Trophoblast cell (in vitro differentiated cells and primary cell): ENCODE data around the gene ALG11.

Source experiments
- DNase-seq, 2 donors: peaks; one replicate each; pipeline ENCODE4 v3.0.0-alpha.2; 2016
- H2AFZ ChIP-seq: 2 replicates; pipeline ENCODE4 v1.6.1; 2013; ENCODE audit warnings: low read length, moderate library complexity, mild to moderate bottlenecking; ENCODE audit not compliant: insufficient read depth, poor library complexity
- H2AK5ac ChIP-seq: 2 replicates; pipeline ENCODE4 v1.6.1; 2013; ENCODE audit warnings: mild to moderate bottlenecking, low read length
- H2BK120ac ChIP-seq: 2 replicates; pipeline ENCODE4 v1.6.1; 2013; ENCODE audit warnings: low read length, mild to moderate bottlenecking, moderate library complexity; ENCODE audit not compliant: insufficient read depth, poor library complexity
- H2BK12ac ChIP-seq: 2 replicates; pipeline ENCODE4 v1.6.1; 2013; ENCODE audit warnings: mild to moderate bottlenecking, low read length, moderate library complexity
- H2BK5ac ChIP-seq: 2 replicates; pipeline ENCODE4 v1.6.1; 2013; ENCODE audit warnings: low read length, low read depth, moderate library complexity, mild to moderate bottlenecking; ENCODE audit not compliant: poor library complexity
- H3K14ac ChIP-seq: 2 replicates; pipeline ENCODE4 v1.6.1; 2013; ENCODE audit warnings: mild to moderate bottlenecking, low read length
- H3K18ac ChIP-seq: 2 replicates; pipeline ENCODE4 v1.6.1; 2013; ENCODE audit warnings: mild to moderate bottlenecking, low read length
- H3K23ac ChIP-seq: 2 replicates; pipeline ENCODE4 v1.6.1; 2013; ENCODE audit warnings: low read length
- H3K27ac ChIP-seq: 2 replicates; pipeline ENCODE4 v1.5.1; 2013; ENCODE audit warnings: low read depth, mild to moderate bottlenecking, inconsistent platforms, low read length, moderate library complexity
- H3K27me3 ChIP-seq: 2 replicates; pipeline ENCODE4 v1.6.1; 2013; ENCODE audit warnings: inconsistent platforms, mild to moderate bottlenecking, low read length, moderate library complexity; ENCODE audit not compliant: insufficient read depth
- H3K36me3 ChIP-seq, 2 experiments: 1 replicate in 1 of 2; 2 replicates in 1 of 2; pipeline ENCODE4 v1.6.1; 2013; ENCODE audit warnings: low read length in 2 of 2, mild to moderate bottlenecking in 2 of 2, moderate library complexity in 1 of 2; ENCODE audit not compliant: insufficient read depth in 2 of 2, control insufficient read depth in 1 of 2
- H3K4ac ChIP-seq: 2 replicates; pipeline ENCODE4 v1.6.1; 2013; ENCODE audit warnings: low read depth, mild to moderate bottlenecking, low read length, moderate library complexity
- H3K4me1 ChIP-seq, 2 experiments: 1 replicate in 1 of 2; 2 replicates in 1 of 2; pipeline ENCODE4 v1.6.1; 2013; ENCODE audit warnings: low read length in 2 of 2, mild to moderate bottlenecking in 2 of 2, moderate library complexity in 1 of 2; ENCODE audit not compliant: insufficient read depth in 2 of 2, control insufficient read depth in 1 of 2
- H3K4me2 ChIP-seq: 2 replicates; pipeline ENCODE4 v1.6.1; 2013; ENCODE audit warnings: inconsistent platforms, mild to moderate bottlenecking, low read length, moderate library complexity
- H3K4me3 ChIP-seq: 2 replicates; pipeline ENCODE4 v1.5.1; 2013; ENCODE audit warnings: mild to moderate bottlenecking, low read depth, low read length, inconsistent platforms
- H3K79me1 ChIP-seq: one replicate; pipeline ENCODE4 v1.6.1; 2013; ENCODE audit warnings: low read length
- H3K79me2 ChIP-seq: 2 replicates; pipeline ENCODE4 v1.6.1; 2013; ENCODE audit warnings: low read length, mild to moderate bottlenecking; ENCODE audit not compliant: control insufficient read depth, insufficient read depth, poor library complexity
- H3K9ac ChIP-seq: 2 replicates; pipeline ENCODE4 v1.6.1; 2013; ENCODE audit warnings: mild to moderate bottlenecking, low read length
- H3K9me3 ChIP-seq: 2 replicates; pipeline ENCODE4 v1.6.1; 2013; ENCODE audit warnings: low read depth, mild to moderate bottlenecking, control low read depth, inconsistent platforms, low read length; ENCODE audit not compliant: insufficient read depth
- H4K12ac ChIP-seq: 2 replicates; pipeline ENCODE4 v1.6.1; 2013; ENCODE audit warnings: low read depth, mild to moderate bottlenecking, low read length, moderate library complexity
- H4K8ac ChIP-seq: 2 replicates; pipeline ENCODE4 v1.6.1; 2013; ENCODE audit warnings: low read depth, mild to moderate bottlenecking, low read length, moderate library complexity
- H4K91ac ChIP-seq: one replicate; pipeline ENCODE4 v1.6.1; 2013; ENCODE audit warnings: low read depth, mild to moderate bottlenecking, low read length, moderate library complexity
- WGBS: extraction: QIAGEN DNeasy Blood & Tissue Kit; methylation state at CpG from one replicate; pipeline ENCODE4 v1.1.7; 2013; ENCODE audit warnings: missing lambda C conversion rate; ENCODE audit not compliant: insufficient read length, insufficient coverage; ENCODE audit errors: extremely low coverage; 5-methylcytosine and 5-hydroxymethylcytosine counted together

The ALG11 gene

DNA sequence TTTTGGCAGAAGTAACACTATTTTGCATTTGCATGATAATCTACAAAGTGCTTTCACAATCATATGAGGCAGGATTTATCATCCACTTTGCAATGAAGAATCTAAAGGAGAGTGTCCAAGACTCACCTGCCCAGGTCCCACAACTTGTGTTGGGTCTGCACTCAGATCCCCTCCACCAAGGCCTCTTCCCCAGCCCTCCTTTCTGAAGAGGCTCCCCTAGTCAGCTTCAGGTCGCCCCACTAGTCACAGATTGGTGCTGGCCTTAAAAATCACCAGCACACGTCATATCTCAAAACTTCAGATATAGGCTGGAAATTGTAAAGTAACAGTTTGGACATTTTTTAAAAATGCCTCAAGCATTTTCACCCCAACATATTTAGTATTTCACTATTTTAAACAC is 18.5 kb upstream of the ALG11 start:
- Histone ChIP-seq H3K79me2 (peaks cover 2% of the 10 kb centered on the region), H4K12ac (no peak overlapping the region), H2BK5ac (no peak overlapping the region), H3K9me3 (no peaks in the 10 kb centered on the region), H3K4ac (no peak overlapping the region), H4K8ac (no peak overlapping the region), H3K79me1 (no peaks in the 10 kb centered on the region), H3K36me3 (no peaks in the 10 kb centered on the region), H3K4me1 (peaks cover under 1 to 7% of the 10 kb centered on the region in 2 experiments), H3K14ac (no peak overlapping the region), H3K27me3 (no peaks in the 10 kb centered on the region), H3K4me3 (no peak overlapping the region), H2AK5ac (no peak overlapping the region), H3K4me2 (no peak overlapping the region), H2BK12ac (no peak overlapping the region), H3K18ac (no peak overlapping the region), H2BK120ac (no peak overlapping the region), H2AFZ (no peak overlapping the region), H4K91ac (no peak overlapping the region), H3K23ac (no peak overlapping the region), H3K9ac (no peak overlapping the region), H3K27ac (no peak overlapping the region)
- no CpG with 5 or more reads among the region's 2 CpGs for WGBS
- DNase-seq: no peak

DNA sequence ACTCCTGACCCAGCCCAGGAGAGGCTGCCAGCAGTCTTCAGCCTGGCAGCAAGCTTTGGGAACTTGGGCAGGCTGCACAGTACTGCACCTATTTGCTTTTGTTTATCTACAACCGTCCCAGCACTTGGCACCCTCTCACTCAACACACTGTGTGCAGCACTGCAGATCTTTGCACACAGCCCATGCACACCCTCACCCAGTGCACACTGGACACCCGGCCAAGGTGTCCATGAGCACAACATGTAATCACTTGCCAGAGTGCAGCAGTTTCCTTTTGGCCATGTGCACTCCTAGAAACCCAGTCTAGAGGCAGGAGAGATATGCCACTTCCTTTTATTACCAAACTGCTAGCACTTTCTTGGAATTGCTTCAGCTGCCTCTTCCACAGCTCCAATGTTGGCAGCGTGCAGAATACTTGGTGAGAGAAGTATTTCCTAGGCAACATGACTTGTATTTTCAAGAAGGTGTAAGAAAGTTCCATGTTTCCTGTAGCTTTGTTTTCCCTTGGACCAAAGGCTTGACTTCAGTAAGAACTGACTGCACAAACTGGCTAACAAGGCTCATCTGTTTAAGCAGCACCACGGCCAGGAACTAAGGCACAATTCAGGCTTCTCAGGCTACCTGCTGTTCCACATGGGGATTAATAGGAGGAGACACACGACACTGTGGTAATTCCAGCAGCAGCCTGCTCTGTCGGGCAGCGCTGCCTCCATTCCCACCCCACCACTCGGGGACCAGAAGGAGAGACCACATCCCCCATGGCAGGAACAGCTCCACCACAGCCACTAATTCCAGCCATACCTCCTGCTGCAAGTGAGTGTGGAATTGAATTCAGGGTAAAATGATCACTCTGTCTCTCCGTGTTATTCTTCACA is 16.3 kb upstream of the ALG11 start:
- no CpG with 5 or more reads among the region's 9 CpGs for WGBS
- H3K27ac ChIP-seq: no peak overlapping the region
- H3K27me3 ChIP-seq: no peaks in the 10 kb centered on the region
- peaks cover 10 to 16% of the 10 kb centered on the region in 2 experiments for H3K4me1 ChIP-seq
- no peak overlapping the region for H3K14ac ChIP-seq
- no peak overlapping the region for H3K18ac ChIP-seq
- no peak overlapping the region for H4K91ac ChIP-seq
- H2BK120ac ChIP-seq: no peak overlapping the region
- H3K4me3 ChIP-seq: no peak overlapping the region
- H2AFZ ChIP-seq: no peak overlapping the region
- H4K8ac ChIP-seq: no peak overlapping the region
- no peak overlapping the region for H2BK12ac ChIP-seq
- H3K79me1 ChIP-seq: peaks cover 1% of the 10 kb centered on the region
- H2AK5ac ChIP-seq: no peak overlapping the region
- H4K12ac ChIP-seq: no peak overlapping the region
- no peak overlapping the region for H3K4ac ChIP-seq
- no peak overlapping the region for H3K4me2 ChIP-seq
- H3K36me3 ChIP-seq: no peaks in the 10 kb centered on the region
- no peak overlapping the region for H3K23ac ChIP-seq
- no peak overlapping the region for H2BK5ac ChIP-seq
- no peaks in the 10 kb centered on the region for H3K9me3 ChIP-seq
- DNase-seq: no peak
- peaks cover 2% of the 10 kb centered on the region for H3K79me2 ChIP-seq
- no peak overlapping the region for H3K9ac ChIP-seq

DNA sequence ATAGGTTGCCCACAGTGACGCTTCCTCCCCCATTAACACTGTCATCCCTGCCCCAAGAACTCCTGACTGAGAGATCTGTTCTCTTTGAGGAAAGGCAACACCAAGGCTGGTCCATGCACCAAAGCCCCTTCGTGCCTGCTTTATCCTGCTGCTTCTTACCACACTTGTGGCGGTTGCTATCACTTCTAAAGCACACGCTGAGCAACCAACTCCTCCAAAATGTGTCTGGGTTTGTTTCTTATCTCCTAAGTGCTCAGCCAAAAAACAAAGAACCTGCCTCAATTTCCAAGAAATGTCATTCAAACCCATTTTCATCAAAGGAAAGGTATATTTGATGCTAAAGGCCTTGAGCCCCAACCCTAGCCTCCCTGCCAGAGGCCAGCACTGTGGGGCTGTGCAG is 15.6 kb upstream of the ALG11 start:
- no peak overlapping the region for H3K27ac ChIP-seq
- WGBS: no CpG with 5 or more reads among the region's 4 CpGs

DNA sequence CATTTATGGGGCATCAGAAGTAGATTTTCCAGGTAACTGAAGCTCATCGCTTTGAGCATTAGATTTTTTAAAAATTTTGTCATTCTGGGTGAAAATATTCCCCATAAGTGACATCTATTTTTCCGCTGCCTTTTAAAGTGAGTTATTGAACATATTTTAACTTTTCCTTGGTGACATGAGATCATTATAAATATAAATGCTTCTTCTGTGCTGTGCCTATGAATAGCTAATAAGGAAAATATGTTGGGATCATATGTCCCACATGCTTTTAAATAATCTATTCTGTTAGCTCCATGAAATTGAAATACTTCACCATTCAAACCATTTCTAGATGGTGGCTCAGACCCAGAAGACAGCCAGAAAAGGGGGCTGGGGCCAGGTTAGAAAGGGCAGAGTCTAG is 15.0 kb upstream of the ALG11 start:
- Histone ChIP-seq H2BK12ac (no peak overlapping the region), H2BK5ac (no peak overlapping the region), H3K9me3 (no peaks in the 10 kb centered on the region), H3K36me3 (no peaks in the 10 kb centered on the region), H4K12ac (no peak overlapping the region), H3K4ac (no peak overlapping the region), H3K27ac (no peak overlapping the region), H3K4me3 (no peak overlapping the region), H3K14ac (no peak overlapping the region), H3K27me3 (no peaks in the 10 kb centered on the region), H3K23ac (no peak overlapping the region), H3K79me2 (peaks cover 2% of the 10 kb centered on the region), H4K8ac (no peak overlapping the region), H2AFZ (no peak overlapping the region), H3K79me1 (peaks cover 1% of the 10 kb centered on the region), H3K18ac (no peak overlapping the region), H3K4me1 (peaks cover 10 to 18% of the 10 kb centered on the region in 2 experiments), H3K9ac (no peak overlapping the region), H2AK5ac (no peak overlapping the region), H2BK120ac (no peak overlapping the region), H3K4me2 (no peak overlapping the region), H4K91ac (no peak overlapping the region)
- WGBS: no CpG with 5 or more reads among the region's 2 CpGs
- DNase-seq: no peak

More for the DNA sequence above, 15.6 kb upstream of the ALG11 start:
- H2AFZ ChIP-seq: no peak overlapping the region
- H3K4me2 ChIP-seq: no peak overlapping the region
- no peak overlapping the region for H3K4ac ChIP-seq
- peaks cover 2% of the 10 kb centered on the region for H3K79me2 ChIP-seq
- no peak overlapping the region for H2BK12ac ChIP-seq
- no peaks in the 10 kb centered on the region for H3K27me3 ChIP-seq
- H3K4me3 ChIP-seq: no peak overlapping the region
- H3K36me3 ChIP-seq: no peaks in the 10 kb centered on the region
- no peaks in the 10 kb centered on the region for H3K9me3 ChIP-seq
- peaks cover 10 to 16% of the 10 kb centered on the region in 2 experiments for H3K4me1 ChIP-seq
- no peak overlapping the region for H2BK120ac ChIP-seq
- no peak overlapping the region for H2BK5ac ChIP-seq
- no peak overlapping the region for H2AK5ac ChIP-seq
- H3K18ac ChIP-seq: peak overlapping the region; percentile 3
- no peak for DNase-seq
- H4K91ac ChIP-seq: no peak overlapping the region
- H3K9ac ChIP-seq: no peak overlapping the region
- no peak overlapping the region for H4K8ac ChIP-seq
- H3K79me1 ChIP-seq: peaks cover 1% of the 10 kb centered on the region
- no peak overlapping the region for H4K12ac ChIP-seq
- H3K23ac ChIP-seq: no peak overlapping the region
- no peak overlapping the region for H3K14ac ChIP-seq
